HEK293 (cell line): ENCODE data around the gene MUC22.
A peak's percentile ranks its signal among the peaks of the same experiment; 100 is the strongest.

ENCODE experiments used
- CTCF ChIA-PET: fragments of 350-600 bp; formaldehyde crosslinking; extraction: SDS; loops from one replicate; lab custom pipeline; 2021; ENCODE audit warnings: antibody characterized with exemption; lab: Yijun Ruan, JAX
- POLR2A ChIA-PET: fragments of 300-600 bp; formaldehyde crosslinking; extraction: SDS; loops from one replicate; lab custom pipeline; 2020; ENCODE audit warnings: antibody characterized with exemption, inconsistent platforms; lab: Yijun Ruan, JAX
- H3K27ac ChIP-seq: fragments of 200-500 bp; sonication (Bioruptor generic); 2 replicates; pipeline ENCODE4 v1.5.1; 2014; ENCODE audit warnings: low read depth, low read length, control low read depth, inconsistent platforms; ENCODE audit errors: extremely low read depth
- H3K36me3 ChIP-seq, 2 experiments: fragments of 200-500 bp in 1 of 2; sonication (Bioruptor generic) in 1 of 2; 1 replicate in 1 of 2; 2 replicates in 1 of 2; pipeline ENCODE4 v1.5.1; 2014 to 2017; ENCODE audit warnings: inconsistent platforms in 2 of 2, low read length in 2 of 2; ENCODE audit not compliant: control insufficient read depth in 2 of 2, insufficient read depth in 1 of 2
- H3K4me1 ChIP-seq: fragments of 200-500 bp; sonication (Bioruptor generic); 2 replicates; pipeline ENCODE4 v1.5.1; 2014; ENCODE audit warnings: mild to moderate bottlenecking, low read length, inconsistent platforms; ENCODE audit not compliant: control insufficient read depth, insufficient read depth
- H3K4me3 ChIP-seq: 2 replicates; pipeline ENCODE4 v1.5.1; 2011; ENCODE audit warnings: low read depth, mild to moderate bottlenecking, control low read depth, low read length, moderate library complexity
- H3K9me3 ChIP-seq: fragments of 200-500 bp; sonication (Bioruptor generic); 2 replicates; pipeline ENCODE4 v1.5.1; 2014; ENCODE audit warnings: low read depth, low read length, inconsistent platforms; ENCODE audit not compliant: control insufficient read depth, insufficient read depth
- BCL11B ChIP-seq: fragments of 450-650 bp; formaldehyde crosslinking; IDR thresholded peaks from 2 replicates; pipeline ENCODE4 v1.5.1; 2016; ENCODE audit warnings: low read depth, missing biosample characterization, missing genetic modification characterization
- EGR2 ChIP-seq: fragments of 450-650 bp; formaldehyde crosslinking; IDR thresholded peaks from 2 replicates; pipeline ENCODE4 v1.5.1; 2016; ENCODE audit warnings: low read depth, missing biosample characterization, missing genetic modification characterization
- KLF9 ChIP-seq: fragments of 450-650 bp; formaldehyde crosslinking; IDR thresholded peaks from 2 replicates; pipeline ENCODE4 v1.5.1; 2016; ENCODE audit warnings: missing biosample characterization, missing genetic modification characterization, low read depth
- SP3 ChIP-seq: fragments of 450-650 bp; formaldehyde crosslinking; IDR thresholded peaks from 2 replicates; pipeline ENCODE4 v1.5.1; 2016; ENCODE audit warnings: missing biosample characterization, missing genetic modification characterization
- YY2 ChIP-seq: fragments of 450-650 bp; formaldehyde crosslinking; IDR thresholded peaks from 2 replicates; pipeline ENCODE4 v1.5.1; 2016; ENCODE audit warnings: missing biosample characterization, missing genetic modification characterization
- ZEB2 ChIP-seq: fragments of 450-650 bp; formaldehyde crosslinking; IDR thresholded peaks from 2 replicates; pipeline ENCODE4 v1.5.1; 2016; ENCODE audit warnings: missing biosample characterization, missing genetic modification characterization
- ZNF140 ChIP-seq: fragments of 450-650 bp; formaldehyde crosslinking; IDR thresholded peaks from 2 replicates; pipeline ENCODE4 v1.5.1; 2016; ENCODE audit warnings: missing biosample characterization, missing genetic modification characterization
- ZNF223 ChIP-seq: fragments of 450-650 bp; formaldehyde crosslinking; IDR thresholded peaks from 2 replicates; pipeline ENCODE4 v1.5.1; 2016; ENCODE audit warnings: missing biosample characterization, missing genetic modification characterization
- ZNF266 ChIP-seq: fragments of 450-650 bp; formaldehyde crosslinking; IDR thresholded peaks from 2 replicates; pipeline ENCODE4 v1.5.1; 2016; ENCODE audit warnings: missing biosample characterization, missing genetic modification characterization, low read depth
- ZNF335 ChIP-seq: fragments of 450-650 bp; formaldehyde crosslinking; conservative IDR thresholded peaks from 2 replicates; pipeline ENCODE4 v1.5.1; 2016; ENCODE audit warnings: missing biosample characterization, missing genetic modification characterization
- ZNF354C ChIP-seq: fragments of 450-650 bp; formaldehyde crosslinking; IDR thresholded peaks from 2 replicates; pipeline ENCODE4 v1.5.1; 2016; ENCODE audit warnings: missing biosample characterization, missing genetic modification characterization, low read depth, borderline replicate concordance
- ZNF366 ChIP-seq: fragments of 450-650 bp; formaldehyde crosslinking; conservative IDR thresholded peaks from 2 replicates; pipeline ENCODE4 v1.5.1; 2016; ENCODE audit warnings: missing biosample characterization, missing genetic modification characterization
- ZNF394 ChIP-seq: fragments of 450-650 bp; formaldehyde crosslinking; IDR thresholded peaks from 2 replicates; pipeline ENCODE4 v1.5.1; 2016; ENCODE audit warnings: missing biosample characterization, missing genetic modification characterization, mild to moderate bottlenecking, moderate library complexity, borderline replicate concordance
- ZNF416 ChIP-seq: fragments of 450-650 bp; formaldehyde crosslinking; IDR thresholded peaks from 2 replicates; pipeline ENCODE4 v1.5.1; 2016; ENCODE audit warnings: missing biosample characterization, missing genetic modification characterization
- ZNF433 ChIP-seq: fragments of 450-650 bp; formaldehyde crosslinking; IDR thresholded peaks from 2 replicates; pipeline ENCODE4 v1.5.1; 2016; ENCODE audit warnings: missing biosample characterization, missing genetic modification characterization, low read depth
- ZNF548 ChIP-seq: fragments of 450-650 bp; formaldehyde crosslinking; IDR thresholded peaks from 2 replicates; pipeline ENCODE4 v1.5.1; 2016; ENCODE audit warnings: missing biosample characterization, missing genetic modification characterization
- ZNF623 ChIP-seq: fragments of 450-650 bp; formaldehyde crosslinking; IDR thresholded peaks from 2 replicates; pipeline ENCODE4 v1.5.1; 2016; ENCODE audit warnings: missing biosample characterization, missing genetic modification characterization
- ZNF629 ChIP-seq: fragments of 450-650 bp; formaldehyde crosslinking; IDR thresholded peaks from 2 replicates; pipeline ENCODE4 v1.5.1; 2017; ENCODE audit warnings: missing biosample characterization, missing genetic modification characterization
- ZNF707 ChIP-seq: fragments of 450-650 bp; formaldehyde crosslinking; IDR thresholded peaks from 2 replicates; pipeline ENCODE4 v1.5.1; 2016; ENCODE audit warnings: missing biosample characterization, missing genetic modification characterization
- ZNF791 ChIP-seq: fragments of 450-650 bp; formaldehyde crosslinking; IDR thresholded peaks from 2 replicates; pipeline ENCODE4 v1.5.1; 2016; ENCODE audit warnings: missing biosample characterization, missing genetic modification characterization
- ZNF830 ChIP-seq: fragments of 450-650 bp; IDR thresholded peaks from 2 replicates; pipeline ENCODE4 v1.5.0; 2018; ENCODE audit warnings: missing biosample characterization, missing genetic modification characterization, low read depth, mild to moderate bottlenecking, moderate library complexity
- TF ChIP-seq, protein P1 (sequence below): fragments of 450-650 bp; formaldehyde crosslinking; IDR thresholded peaks from 2 replicates; pipeline ENCODE4 v1.5.1; 2017; ENCODE audit warnings: missing biosample characterization, missing genetic modification characterization
- TF ChIP-seq, protein P2 (sequence below): fragments of 450-650 bp; formaldehyde crosslinking; IDR thresholded peaks from 2 replicates; pipeline ENCODE4 v1.5.1; 2016; ENCODE audit warnings: missing biosample characterization, missing genetic modification characterization
- TF ChIP-seq, protein P3 (sequence below): fragments of 450-650 bp; formaldehyde crosslinking; IDR thresholded peaks from 2 replicates; pipeline ENCODE4 v1.5.1; 2016; ENCODE audit warnings: missing biosample characterization, missing genetic modification characterization
- TF ChIP-seq, protein P4 (sequence below): fragments of 450-650 bp; formaldehyde crosslinking; IDR thresholded peaks from 2 replicates; pipeline ENCODE4 v1.5.1; 2016; ENCODE audit warnings: missing biosample characterization, missing genetic modification characterization
- TF ChIP-seq, protein P5 (sequence below): fragments of 450-650 bp; formaldehyde crosslinking; IDR thresholded peaks from 2 replicates; pipeline ENCODE4 v1.5.1; 2016; ENCODE audit warnings: missing biosample characterization, missing genetic modification characterization

The MUC22 gene

DNA sequence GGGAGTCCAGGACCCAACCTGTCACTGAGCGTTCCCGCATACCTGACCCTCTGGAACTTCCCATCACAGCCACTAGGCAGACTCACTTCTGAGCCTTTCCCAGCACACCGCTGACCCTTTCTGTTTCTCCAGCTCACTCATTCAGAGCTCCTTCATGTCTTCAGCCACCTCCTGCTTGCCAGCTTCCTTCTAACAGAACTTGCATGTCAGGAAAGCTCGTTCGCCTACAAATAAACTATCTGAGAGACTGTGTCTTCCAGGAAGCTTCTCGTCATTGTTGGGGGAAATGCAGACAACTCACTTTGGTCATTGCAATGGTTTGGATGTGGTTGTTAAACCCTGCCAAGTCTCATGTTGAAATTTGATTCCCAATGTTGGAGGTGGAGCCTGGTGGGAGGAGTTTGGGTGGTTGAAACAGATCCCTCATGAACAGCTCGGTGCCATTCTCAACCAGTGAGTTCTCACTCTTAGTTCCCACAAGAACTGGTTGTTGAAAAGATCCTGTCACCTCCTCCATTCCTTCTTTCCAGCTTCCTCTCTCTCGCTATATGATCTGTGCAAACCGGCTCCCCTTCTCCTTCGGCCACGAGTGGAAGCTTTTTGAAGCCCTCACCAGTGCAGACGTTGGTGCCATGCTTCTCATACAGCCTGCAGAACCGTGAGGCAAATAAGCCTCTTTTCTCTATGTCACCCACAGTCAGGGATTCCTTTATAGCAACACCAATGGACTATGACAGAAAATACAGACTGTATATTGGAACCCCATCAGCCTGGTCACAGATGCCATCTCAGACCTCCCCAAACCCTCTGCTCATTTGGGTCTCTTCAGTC, 28.1 kb upstream of the MUC22 start:
- ChIA-PET POLR2A (interaction anchor here (0.6 to 1.0 kb wide), 6 partner anchors 9 to 263 kb away, joined by 3 to 5 read pairs (median 3); no protein-coding TSS in a partner anchor), CTCF (interaction anchor here (0.5 to 2.1 kb wide), 19 partner anchors 9 to 411 kb away, joined by 3 to 12 read pairs (median 3); partner anchors contain the start of genes ABCF1 and VARS2)
- Histone ChIP-seq H3K4me1 (no peaks in the 10 kb centered on the region), H3K36me3 (no peaks in the 10 kb centered on the region), H3K27ac (no peak overlapping the region), H3K9me3 (no peaks in the 10 kb centered on the region), H3K4me3 (no peak overlapping the region; the same call in 1 of the 2 replicates)
- TF ChIP-seq BCL11B = no peak
- no peak for TF ChIP-seq ZNF830 (tag by site-specific recombination)
- no peak for TF ChIP-seq ZNF266 (tag by site-specific recombination)
- TF ChIP-seq ZNF354C (tag by site-specific recombination) = no peak
- no peak for TF ChIP-seq ZNF707 (tag by site-specific recombination)
- 0 out of 2 replicates have a peak, but pooled peaks have one; percentile 43 for TF ChIP-seq ZNF335 (tag by site-specific recombination)
- no peak for TF ChIP-seq ZNF223 (tag by site-specific recombination)
- TF ChIP-seq, protein P1, sequence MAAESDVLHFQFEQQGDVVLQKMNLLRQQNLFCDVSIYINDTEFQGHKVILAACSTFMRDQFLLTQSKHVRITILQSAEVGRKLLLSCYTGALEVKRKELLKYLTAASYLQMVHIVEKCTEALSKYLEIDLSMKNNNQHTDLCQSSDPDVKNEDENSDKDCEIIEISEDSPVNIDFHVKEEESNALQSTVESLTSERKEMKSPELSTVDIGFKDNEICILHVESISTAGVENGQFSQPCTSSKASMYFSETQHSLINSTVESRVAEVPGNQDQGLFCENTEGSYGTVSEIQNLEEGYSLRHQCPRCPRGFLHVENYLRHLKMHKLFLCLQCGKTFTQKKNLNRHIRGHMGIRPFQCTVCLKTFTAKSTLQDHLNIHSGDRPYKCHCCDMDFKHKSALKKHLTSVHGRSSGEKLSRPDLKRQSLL (tag by site-specific recombination) = peak; percentile 32; the same call in 1 of the 2 replicates
- TF ChIP-seq, protein P2, sequence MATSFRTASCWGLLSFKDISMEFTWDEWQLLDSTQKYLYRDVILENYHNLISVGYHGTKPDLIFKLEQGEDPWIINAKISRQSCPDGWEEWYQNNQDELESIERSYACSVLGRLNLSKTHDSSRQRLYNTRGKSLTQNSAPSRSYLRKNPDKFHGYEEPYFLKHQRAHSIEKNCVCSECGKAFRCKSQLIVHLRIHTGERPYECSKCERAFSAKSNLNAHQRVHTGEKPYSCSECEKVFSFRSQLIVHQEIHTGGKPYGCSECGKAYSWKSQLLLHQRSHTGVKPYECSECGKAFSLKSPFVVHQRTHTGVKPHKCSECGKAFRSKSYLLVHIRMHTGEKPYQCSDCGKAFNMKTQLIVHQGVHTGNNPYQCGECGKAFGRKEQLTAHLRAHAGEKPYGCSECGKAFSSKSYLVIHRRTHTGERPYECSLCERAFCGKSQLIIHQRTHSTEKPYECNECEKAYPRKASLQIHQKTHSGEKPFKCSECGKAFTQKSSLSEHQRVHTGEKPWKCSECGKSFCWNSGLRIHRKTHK (tag by site-specific recombination) = no peak
- no peak for TF ChIP-seq ZNF433 (tag by site-specific recombination)
- peak; percentile 22; the same call in 1 of the 2 replicates for TF ChIP-seq ZNF366 (tag by site-specific recombination)
- TF ChIP-seq SP3 (tag by site-specific recombination) = peak; percentile 58
- TF ChIP-seq ZNF629 (tag by site-specific recombination) = no peak
- TF ChIP-seq, protein P3, sequence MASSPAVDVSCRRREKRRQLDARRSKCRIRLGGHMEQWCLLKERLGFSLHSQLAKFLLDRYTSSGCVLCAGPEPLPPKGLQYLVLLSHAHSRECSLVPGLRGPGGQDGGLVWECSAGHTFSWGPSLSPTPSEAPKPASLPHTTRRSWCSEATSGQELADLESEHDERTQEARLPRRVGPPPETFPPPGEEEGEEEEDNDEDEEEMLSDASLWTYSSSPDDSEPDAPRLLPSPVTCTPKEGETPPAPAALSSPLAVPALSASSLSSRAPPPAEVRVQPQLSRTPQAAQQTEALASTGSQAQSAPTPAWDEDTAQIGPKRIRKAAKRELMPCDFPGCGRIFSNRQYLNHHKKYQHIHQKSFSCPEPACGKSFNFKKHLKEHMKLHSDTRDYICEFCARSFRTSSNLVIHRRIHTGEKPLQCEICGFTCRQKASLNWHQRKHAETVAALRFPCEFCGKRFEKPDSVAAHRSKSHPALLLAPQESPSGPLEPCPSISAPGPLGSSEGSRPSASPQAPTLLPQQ (tag by site-specific recombination) = no peak
- no peak for TF ChIP-seq ZNF548 (tag by site-specific recombination)
- TF ChIP-seq ZNF791 (tag by site-specific recombination) = no peak
- no peak for TF ChIP-seq ZEB2 (tag by site-specific recombination)
- TF ChIP-seq ZNF140 (tag by site-specific recombination) = no peak
- no peak for TF ChIP-seq KLF9 (tag by site-specific recombination)
- no peak for TF ChIP-seq YY2 (tag by site-specific recombination)
- no peak for TF ChIP-seq ZNF416 (tag by site-specific recombination)
- TF ChIP-seq, protein P4, sequence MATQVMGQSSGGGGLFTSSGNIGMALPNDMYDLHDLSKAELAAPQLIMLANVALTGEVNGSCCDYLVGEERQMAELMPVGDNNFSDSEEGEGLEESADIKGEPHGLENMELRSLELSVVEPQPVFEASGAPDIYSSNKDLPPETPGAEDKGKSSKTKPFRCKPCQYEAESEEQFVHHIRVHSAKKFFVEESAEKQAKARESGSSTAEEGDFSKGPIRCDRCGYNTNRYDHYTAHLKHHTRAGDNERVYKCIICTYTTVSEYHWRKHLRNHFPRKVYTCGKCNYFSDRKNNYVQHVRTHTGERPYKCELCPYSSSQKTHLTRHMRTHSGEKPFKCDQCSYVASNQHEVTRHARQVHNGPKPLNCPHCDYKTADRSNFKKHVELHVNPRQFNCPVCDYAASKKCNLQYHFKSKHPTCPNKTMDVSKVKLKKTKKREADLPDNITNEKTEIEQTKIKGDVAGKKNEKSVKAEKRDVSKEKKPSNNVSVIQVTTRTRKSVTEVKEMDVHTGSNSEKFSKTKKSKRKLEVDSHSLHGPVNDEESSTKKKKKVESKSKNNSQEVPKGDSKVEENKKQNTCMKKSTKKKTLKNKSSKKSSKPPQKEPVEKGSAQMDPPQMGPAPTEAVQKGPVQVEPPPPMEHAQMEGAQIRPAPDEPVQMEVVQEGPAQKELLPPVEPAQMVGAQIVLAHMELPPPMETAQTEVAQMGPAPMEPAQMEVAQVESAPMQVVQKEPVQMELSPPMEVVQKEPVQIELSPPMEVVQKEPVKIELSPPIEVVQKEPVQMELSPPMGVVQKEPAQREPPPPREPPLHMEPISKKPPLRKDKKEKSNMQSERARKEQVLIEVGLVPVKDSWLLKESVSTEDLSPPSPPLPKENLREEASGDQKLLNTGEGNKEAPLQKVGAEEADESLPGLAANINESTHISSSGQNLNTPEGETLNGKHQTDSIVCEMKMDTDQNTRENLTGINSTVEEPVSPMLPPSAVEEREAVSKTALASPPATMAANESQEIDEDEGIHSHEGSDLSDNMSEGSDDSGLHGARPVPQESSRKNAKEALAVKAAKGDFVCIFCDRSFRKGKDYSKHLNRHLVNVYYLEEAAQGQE = no peak
- no peak for TF ChIP-seq ZNF394 (tag by site-specific recombination)
- TF ChIP-seq EGR2 (tag by site-specific recombination) = peak; percentile 31; the same call in 1 of the 2 replicates
- TF ChIP-seq, protein P5, sequence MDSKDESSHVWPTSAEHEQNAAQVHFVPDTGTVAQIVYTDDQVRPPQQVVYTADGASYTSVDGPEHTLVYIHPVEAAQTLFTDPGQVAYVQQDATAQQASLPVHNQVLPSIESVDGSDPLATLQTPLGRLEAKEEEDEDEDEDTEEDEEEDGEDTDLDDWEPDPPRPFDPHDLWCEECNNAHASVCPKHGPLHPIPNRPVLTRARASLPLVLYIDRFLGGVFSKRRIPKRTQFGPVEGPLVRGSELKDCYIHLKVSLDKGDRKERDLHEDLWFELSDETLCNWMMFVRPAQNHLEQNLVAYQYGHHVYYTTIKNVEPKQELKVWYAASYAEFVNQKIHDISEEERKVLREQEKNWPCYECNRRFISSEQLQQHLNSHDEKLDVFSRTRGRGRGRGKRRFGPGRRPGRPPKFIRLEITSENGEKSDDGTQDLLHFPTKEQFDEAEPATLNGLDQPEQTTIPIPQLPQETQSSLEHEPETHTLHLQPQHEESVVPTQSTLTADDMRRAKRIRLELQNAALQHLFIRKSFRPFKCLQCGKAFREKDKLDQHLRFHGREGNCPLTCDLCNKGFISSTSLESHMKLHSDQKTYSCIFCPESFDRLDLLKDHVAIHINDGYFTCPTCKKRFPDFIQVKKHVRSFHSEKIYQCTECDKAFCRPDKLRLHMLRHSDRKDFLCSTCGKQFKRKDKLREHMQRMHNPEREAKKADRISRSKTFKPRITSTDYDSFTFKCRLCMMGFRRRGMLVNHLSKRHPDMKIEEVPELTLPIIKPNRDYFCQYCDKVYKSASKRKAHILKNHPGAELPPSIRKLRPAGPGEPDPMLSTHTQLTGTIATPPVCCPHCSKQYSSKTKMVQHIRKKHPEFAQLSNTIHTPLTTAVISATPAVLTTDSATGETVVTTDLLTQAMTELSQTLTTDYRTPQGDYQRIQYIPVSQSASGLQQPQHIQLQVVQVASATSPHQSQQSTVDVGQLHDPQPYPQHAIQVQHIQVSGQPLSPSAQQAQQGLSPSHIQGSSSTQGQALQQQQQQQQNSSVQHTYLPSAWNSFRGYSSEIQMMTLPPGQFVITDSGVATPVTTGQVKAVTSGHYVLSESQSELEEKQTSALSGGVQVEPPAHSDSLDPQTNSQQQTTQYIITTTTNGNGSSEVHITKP = peak; percentile 71
- TF ChIP-seq ZNF623 (tag by site-specific recombination) = no peak
